ENCODE results near the gene EFHC1.

EFHC1 gene

GRCh38 chr6:52560462-52560861 is 140.3 kb downstream of the EFHC1 start:
- DNase-seq, result no peak

DNA sequence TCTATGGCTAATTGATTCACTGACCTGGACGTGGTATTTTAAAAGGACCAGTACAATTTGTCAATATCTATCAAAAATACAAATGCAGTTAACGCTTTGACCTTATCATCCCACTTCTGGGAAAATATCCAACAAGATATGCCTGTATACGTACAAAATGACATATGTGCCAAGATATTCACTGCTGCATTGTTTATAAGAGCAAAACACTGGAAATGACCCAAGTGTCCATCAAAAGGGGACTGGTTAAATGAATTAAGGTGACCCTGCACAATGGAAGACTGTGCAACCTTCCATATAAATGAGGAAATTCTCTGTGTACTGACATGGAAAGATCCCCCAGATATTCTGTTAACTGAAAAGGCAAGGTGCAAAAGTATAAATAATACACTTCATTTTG is 142.8 kb downstream of the EFHC1 start:
- no peak for DNase-seq

DNA sequence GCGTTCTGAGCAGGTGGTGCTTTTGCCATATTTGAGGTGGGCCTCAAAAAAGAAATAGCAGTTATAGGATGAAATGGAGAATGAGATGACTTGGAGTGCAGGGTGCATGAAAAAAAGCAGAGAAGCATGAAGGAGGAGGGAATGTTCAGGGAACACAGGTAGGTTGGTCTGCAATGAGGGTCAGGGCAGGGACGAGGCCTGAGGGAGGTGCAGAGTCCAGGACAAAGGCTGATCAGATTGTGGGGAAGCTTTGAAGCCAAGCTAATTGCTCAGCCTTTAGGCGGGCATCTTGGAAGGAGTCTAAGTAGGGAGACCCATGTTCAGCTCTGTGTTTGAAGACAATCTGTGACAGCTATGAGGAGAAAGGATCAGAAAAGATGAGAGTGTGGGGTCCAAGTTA is 144.7 kb downstream of the EFHC1 start:
- DNase-seq, result no peak

GRCh38 chr6:52566201-52566600 is 146.1 kb downstream of the EFHC1 start:
- DNase-seq, result no peak

- DNase-seq, result no peak
Observed at GRCh38 chr6:52566853-52567279, 146.7 kb downstream of the EFHC1 start.

- DNase-seq, result no peak
Observed at GRCh38 chr6:52568320-52568719, 148.2 kb downstream of the EFHC1 start.

- no peak for DNase-seq
Observed at GRCh38 chr6:52570291-52570700, 150.2 kb downstream of the EFHC1 start.

- DNase-seq, result no peak
Observed at GRCh38 chr6:52571099-52571755, 151.1 kb downstream of the EFHC1 start.

DNA sequence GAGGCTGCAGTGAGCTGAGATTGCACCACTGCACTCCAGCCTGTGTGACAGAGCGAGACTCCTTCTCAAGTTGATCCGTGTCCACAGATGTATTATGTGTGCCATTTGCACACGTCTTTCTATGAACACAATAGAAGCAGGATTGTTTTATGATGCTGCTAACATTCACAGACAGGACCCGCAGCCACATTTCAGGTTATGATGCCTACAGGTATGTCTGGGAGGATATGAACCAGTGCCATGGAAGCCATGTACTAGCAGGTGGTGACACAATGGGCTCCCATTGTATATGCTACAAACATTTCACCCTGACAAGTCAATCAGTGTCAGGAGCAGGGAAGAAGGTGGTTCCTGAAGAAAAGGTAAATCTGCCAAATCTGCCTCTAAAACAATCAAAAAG is 152.4 kb downstream of the EFHC1 start:
- no peak for DNase-seq

- no peak for DNase-seq
Observed at GRCh38 chr6:52573295-52573694, 153.2 kb downstream of the EFHC1 start.

Data from NCI-H2171 (cell line).